Daoy (cell line): Measurements from ENCODE around the gene EPS8. TPM values are rescaled to one million over a fixed set of nuclear protein-coding genes. Genes with fewer than 3 reads are reported as not detected.
"Not testable (repeated sequence)": the region's sequence is repeated elsewhere in the genome, so short reads cannot be mapped to it uniquely, and the experiment has no call there.

Experiments
- DNase-seq: peaks from one replicate; pipeline ENCODE4 v3.0.0-alpha.2; 2015; ENCODE audit warnings: low read depth
- total RNA-seq: library from RNA; depleted of rRNA; stranded (reverse); fragments of >200 nt; shearing (Covaris generic); gene quantifications from 2 replicates; pipeline ENCODE4 v1.2.3, GENCODE V29; 2014

The EPS8 gene
- total RNA-seq, 1 experiment from 2014 or later, result 21.1 TPM

DNA sequence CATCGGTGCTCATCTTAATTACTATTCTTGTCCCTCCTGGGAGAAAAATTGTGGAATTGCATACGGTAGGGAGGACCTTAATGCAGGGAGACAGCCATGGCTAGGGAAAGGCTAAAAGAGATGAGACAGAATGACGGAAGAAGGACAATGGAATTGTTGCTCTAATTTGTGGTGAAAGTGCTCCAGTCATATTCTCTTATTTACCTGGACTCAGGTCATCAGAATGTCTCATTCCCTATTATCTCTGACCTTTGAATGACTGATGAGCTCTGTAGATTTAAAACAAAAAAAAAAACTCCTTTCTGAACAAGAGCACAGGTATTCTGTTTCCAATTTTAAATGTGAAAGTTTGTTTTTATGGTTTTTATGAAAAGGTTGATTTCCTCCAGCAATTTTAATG lies 8.6 kb upstream of the EPS8 start:
- DNase-seq, result no peak

DNA sequence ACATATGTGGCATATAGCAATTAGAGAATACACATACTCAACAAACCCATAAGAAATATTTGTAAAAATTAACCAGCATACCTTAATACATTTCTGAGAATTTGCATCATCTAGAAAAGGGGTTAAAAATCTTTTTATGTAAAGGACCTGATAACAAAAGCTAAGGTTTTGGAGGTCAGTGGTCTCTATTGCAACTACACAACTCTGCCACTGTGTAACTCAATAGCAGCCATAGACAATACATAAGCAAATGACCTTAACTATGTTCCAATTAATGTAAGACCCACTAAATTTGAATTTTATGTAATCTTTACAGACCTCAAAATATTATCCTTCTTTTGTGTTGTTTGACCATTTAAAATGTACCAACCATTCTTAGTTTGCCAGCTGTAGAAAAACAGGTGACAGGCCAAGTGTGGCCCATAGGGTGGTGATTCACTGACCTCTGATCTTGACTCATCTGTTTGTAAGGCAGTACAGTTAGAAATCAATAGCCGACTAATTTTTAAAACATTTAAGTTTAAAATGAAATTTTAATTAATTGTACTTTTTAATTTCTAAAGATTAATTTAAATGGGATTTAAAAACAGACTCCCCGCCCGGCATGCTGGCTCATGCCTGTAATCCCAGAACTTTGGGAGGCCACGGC lies 7.4 kb upstream of the EPS8 start:
- peak; percentile 60 for DNase-seq

DNA sequence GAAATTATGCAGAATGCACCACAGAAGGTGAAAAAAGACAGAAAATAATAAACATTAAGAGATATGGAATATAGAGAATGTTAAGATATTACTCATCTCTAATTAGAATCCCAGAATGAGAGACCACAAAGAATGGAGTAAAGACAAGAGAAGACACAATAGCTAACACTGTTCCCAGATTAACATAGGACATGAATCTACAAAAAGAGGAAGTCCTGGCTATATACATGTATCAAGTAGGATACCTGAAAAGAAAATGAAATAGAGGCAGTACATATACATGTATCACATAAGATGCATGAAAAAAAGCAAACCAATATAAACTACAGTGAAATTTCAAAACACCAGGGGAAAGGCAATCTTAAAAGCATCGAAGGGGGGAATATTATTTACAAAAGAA lies 5.6 kb upstream of the EPS8 start:
- DNase-seq, result no peak

DNA sequence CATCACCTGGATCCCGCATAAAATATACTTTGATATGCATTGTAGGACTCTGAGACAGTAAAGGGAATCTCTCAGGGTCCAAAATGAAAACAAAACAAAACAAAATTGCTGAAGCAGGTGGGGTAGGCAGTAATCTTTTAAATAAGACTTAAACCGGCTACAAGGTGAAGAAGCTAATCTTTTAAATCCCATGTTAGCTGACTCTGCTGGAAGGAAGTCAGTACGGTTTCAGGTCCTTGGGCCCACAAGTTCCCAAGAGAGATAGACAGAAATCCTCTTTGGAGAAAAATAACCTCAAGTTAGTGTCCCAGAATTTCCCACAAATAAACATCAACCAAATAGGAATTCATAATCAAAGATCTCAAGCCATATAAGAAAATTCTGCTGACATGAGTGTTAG lies 5.0 kb upstream of the EPS8 start:
- no peak for DNase-seq

DNA sequence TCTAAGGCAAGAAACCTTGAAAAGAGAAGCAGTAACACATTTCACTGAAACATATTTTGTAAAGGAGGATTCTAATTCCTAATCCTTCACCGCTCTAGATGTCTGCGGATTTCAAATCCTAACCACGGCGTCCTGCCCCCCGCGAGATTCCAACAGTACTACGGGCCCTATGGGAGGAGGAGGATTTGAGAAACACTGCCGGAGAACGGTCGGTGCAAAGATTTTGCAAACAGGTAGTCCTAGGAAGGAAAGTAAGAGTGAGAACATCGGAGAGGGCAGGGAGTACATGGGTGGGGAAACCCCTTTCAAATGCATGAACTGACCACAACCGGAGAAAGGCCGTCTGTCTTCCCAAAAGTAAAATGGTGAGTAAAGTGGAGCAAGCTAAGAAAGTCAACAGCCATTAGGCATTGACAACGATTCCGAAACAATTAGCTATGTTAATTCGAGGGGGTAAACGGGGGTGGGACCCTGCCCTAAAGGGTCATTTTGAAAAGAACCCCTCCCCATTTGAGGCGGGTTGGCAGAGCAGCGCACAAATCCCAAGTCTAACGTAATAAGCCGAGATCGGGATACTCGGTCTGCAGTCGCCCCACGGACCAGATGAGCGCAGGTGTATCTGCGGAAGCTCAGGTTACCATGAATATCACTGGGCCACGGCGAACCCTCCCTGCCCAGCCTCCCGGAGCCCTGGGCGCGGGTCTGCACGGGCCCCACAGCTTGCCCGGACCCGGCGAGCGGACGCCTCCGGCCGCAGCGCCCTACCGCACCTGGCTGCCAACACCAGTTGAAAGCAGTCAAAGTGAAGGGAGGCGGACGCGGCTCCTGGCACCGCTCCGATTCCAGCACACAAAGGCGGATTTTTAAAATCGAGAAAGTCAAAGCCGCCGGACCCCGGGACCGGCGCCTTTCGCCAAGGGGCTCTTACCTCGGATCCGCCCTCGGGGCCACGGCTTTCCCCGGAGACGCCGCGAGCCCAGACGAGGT lies 662 bp downstream of the EPS8 start:
- DNase-seq, result peak; percentile 60

DNA sequence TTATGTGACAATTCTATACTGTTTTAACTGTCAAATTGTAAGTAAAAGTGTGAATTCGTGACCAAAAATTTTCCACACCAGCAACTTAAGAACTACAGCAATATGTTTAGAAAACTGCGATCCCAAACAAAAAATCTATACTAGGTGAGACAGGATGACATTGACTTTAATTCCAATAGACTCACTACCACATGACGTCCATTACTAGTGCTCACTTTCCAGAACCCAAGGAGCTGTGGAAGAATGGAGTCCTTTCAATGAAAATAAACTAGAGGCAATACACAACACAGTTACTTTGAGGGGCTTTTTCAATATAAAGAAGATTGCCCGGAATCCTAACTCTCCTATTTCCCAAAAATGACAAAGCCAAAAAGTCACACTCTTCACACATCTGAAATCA lies 1.4 kb downstream of the EPS8 start:
- DNase-seq, result no peak

DNA sequence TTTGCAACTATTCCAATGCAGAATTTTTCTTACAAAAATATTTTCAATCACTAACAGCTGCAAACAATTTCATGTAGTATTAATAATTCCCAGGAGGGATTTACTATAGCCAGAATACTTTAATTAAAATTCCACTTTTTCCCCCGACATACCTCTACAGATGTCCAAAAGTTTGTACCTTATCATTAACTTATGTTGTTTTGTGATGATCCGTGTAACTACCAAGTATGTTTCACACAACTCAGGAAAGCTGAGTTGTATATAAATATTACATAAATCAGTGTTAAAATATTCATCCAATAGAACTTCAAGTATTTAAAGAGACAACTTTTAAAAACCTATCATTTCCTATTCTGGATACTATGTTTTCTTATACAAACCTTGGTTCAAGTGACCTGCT lies 2.4 kb downstream of the EPS8 start:
- DNase-seq, result no peak

DNA sequence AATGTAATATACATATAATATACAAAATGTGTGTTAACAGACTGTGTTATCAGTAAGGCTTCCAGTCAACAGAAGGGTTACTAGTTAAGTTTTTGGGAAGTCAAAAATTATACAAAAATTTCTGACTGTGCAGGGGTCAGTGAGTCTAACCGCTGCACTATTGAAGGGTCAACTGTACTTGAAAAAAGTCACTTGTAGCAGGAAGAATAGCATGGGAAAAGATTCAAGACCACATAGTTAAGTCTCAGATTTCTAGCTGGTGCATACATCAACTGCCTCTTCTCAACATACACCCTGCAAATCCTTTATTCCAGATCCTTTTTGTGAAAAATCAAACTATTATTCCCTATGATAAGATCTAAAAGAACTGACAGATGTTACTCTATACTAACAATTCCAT lies 5.9 kb downstream of the EPS8 start:
- DNase-seq, result no peak

DNA sequence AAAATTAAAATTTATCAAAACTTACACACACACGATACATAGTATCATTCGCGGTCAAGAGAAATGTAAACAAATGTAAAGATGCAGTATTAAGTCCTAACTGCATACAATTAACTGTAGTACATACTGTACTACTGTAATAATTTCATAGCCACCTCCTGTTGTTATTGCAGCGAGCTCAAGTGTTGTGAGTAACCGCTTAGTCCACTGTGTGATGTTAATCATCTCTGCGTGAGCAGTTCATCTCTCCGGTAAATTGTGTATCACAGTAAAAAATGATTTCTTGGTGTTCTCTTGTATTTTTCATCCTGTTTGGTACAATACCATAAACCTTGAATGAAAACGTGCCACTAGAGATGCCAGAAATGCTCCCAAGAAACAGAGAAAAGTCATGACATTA lies 6.5 kb downstream of the EPS8 start:
- peak; percentile 40 for DNase-seq

DNA sequence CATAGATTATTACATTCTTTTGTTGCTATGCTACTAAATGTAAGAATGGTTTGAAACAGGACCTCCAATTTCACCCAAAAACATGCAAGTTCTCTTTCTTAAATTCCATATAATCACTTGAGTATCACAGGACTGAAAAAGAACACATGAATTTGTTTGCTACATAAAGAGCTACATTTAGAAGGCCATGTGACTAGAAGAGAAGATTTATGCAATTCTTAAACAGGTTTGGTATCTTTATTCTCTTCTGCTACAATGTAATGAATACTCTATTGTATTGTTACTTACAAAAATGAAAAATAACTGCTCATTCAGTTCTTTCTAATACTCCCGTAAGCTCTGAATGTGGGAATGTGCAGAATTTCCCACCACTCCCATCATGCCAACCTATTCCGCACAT lies 9.3 kb downstream of the EPS8 start:
- DNase-seq, result no peak

DNA sequence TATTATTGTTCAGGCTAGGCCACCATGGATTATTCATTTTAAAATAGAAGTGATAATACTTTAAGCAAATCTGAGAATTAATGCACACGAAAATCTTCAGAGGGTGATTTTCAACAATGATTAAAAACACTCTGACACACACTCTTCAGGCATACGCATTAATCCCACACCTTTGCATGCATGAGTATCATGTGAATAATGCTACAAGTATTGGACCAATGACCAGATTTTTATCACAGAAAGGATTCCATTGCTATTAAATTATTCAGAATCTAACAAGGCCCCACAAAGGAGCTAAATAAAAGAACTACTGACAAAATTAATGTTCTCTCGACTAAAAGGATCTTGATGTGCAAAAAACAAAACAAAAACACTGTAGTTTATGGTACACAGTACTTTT lies 11.1 kb downstream of the EPS8 start:
- DNase-seq, result no peak

DNA sequence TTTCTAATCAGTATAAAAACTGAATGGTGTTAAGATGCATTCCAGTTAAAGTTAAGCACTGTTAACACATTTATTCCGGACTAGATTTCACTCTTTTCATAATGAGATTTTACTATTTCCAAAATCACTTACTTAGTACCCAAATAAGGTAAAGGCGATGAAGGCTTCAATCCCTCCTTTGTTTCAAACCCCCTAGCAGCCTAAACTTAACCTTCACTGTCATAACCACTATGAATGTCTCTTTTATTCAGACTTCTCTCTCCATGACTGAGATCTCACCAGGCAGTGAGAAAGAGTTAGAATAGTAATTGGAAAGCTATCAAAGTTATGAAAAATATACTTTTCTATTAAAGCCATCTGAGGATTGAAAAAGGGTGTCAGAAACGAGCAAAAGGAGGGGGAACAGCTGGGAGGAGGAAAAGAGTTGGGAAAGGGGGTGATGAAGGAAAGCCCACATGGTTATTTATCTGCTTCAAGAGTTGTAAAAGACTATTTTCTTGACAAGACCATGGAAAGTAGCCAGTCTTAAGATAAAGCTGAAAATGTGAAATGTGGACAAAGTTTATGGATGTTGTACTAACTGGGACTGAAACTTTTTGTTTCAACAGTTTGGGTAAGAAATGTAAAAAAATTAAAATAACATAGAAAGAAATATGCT lies 11.7 kb downstream of the EPS8 start:
- no peak for DNase-seq

DNA sequence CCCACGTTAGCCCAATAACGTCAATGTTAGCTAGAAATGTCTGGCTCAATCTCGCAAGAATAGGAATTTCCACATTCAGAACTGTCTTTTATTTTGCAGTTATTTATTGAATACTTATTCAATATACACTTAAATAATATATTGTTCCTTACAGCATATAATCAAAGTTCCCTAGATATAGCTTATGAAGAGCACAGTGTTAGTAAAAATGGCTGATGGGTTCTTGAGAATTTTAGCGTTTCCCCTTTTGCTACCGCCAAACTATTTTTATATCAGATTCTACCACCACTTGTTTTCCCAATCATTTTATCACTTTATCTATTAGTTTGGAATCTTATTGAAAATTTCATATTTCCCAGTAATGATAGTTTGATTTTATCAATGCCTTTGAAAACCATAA lies 12.7 kb downstream of the EPS8 start:
- no peak for DNase-seq

DNA sequence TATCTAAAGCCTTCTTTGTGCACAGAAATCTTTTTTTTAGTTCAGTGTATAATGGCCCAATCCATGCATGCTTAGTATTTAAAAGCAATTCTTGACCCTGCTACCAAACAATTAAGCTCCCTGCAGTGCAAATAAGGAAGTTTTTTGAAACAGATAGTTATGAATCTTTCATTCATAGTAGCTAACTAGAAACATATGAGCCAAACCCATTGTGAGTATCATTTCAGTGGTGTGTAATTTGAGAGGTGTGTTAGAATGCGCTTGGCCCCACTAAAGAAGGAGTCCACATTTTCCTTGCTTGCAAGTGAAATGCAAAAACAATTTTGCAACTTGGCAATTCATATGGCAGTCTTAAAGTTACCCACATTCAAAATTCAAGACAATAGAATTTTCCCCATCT lies 14.4 kb downstream of the EPS8 start:
- DNase-seq, result no peak

DNA sequence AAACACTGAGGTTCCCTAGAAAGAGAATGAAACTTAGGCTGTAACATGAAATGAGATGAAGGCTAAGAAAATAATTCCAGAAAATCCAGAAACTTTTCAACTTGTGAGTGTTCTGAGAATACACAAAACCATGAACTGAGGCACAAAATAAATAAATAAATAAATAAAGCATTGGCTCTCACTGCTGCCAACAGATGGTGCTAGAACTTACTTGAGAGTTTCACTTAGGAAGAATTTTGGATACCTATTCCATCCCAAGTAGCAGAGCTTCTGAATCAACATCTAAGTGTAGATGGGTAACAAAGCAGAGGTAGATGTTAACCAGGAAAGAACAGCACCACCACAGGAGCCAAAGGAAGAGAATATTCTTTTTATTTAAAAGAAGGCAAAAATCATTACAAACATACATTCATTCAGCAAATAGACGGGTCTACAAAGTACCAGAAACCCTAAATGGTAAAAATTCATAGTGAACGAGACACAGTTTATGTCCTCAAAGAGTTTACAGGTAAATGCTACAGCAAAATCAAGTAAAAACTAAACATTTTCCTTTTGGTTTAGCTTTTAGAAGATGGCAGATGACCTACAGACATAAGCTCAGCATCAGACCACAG lies 16.7 kb downstream of the EPS8 start:
- DNase-seq, result no peak

DNA sequence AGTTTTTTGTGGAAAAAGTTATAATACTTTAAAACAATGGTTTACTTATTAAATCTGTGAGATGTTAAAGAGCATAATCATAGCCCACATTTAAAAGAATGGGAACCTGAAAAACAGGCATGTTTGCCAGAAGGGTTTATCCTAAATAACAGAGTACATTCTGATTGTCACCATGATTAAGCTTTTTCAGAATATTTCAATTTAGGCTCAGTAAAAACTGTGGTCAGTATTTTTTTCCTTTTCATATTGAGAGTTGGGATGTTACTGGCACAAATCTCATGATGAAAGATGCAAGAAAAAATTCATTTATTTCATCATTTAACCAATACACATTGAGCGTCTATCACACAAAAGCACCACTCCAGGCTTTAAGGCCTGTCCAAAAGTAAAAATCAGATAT lies 18.6 kb downstream of the EPS8 start:
- no peak for DNase-seq

DNA sequence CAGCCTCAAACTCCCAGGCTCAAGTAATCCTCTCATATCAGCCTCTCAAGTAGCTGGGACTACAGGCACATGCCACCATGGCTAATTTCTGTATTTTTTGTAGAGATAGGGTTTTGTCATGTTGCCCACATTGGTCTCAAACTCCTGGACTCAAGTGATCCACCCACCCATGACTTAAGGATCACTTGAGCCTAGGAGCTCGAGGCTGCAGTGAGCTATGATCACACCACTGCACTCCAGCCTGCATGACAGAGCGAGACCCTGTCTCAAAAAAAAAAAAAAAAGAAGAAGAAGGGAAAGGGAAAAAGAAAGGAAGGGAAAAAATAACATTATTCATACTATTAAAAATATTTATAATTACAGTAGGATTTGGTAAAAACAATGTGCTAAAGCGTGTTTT lies 19.2 kb downstream of the EPS8 start:
- no peak for DNase-seq

DNA sequence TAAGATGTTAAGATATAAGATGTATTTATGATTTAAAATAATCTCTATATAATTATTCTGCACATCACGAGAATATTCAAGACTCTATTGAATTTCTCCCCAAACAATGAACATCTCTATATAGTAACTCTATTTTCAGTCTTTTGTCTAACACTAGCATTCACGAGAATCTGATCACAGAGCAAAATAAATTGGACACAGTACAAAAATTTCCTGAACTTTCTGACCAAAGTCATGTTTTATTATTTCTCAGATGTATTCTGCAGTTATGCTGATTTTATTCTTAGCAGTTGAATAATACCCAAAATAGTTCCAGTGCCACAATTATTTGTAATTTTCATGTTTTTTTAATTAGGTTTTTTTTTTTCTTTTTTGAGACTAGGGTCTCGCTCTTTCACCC lies 19.6 kb downstream of the EPS8 start:
- DNase-seq, result no peak

DNA sequence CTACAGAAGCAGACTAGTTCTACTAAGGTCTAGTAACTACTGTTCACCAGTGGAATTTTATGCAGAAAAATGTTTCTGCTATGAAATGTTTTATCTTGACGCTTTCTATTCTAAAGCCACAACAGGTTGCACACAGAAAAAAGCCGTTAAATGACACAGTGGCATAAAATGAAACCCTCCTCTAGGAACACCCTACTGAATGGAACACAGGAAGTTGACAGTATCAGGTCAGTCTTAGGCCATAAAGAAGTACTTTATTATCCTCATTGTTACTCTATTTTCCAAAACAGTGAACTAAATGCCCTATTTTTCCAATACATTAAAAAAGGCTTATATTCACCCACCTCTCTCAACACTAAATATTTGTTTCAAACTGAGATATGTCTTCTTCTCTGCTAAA lies 21.9 kb downstream of the EPS8 start:
- DNase-seq, result no peak

DNA sequence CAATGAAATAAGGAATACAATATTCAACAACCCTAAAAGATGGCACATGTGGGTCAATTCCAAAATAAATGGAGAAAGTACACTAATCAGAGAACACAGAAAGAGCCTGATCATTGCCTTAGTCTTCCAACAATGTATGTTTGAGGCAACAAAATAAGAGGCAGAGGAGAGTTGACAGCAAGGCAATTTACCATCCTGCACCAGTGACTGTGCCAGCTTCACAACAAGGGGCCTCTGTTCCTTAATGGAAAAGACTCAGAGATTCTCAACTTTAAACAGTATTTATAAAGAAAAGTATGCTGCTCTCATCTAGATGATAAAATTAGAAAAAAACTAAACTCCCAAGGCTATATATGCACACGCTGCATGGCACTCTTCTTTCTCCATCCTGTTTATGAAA lies 25.9 kb downstream of the EPS8 start:
- no peak for DNase-seq

DNA sequence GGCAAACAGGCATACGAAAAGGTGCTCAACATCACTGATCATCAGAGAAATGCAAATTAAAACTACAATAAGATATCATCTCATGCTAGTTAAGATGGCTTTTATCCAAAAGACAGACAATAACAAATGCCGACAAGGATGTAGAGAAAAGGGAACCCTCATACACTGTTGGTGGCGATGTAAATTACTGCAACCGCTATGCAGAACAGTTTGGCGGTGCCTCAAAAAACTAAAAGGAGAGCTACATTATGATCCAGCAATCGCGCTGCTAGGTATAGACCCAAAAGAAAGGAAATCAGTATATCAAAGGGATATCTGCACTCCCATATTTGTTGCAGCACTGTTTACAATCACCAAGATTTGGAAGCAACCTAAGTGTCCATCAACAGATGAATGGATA lies 27.0 kb downstream of the EPS8 start:
- not testable (repeated sequence) for DNase-seq

DNA sequence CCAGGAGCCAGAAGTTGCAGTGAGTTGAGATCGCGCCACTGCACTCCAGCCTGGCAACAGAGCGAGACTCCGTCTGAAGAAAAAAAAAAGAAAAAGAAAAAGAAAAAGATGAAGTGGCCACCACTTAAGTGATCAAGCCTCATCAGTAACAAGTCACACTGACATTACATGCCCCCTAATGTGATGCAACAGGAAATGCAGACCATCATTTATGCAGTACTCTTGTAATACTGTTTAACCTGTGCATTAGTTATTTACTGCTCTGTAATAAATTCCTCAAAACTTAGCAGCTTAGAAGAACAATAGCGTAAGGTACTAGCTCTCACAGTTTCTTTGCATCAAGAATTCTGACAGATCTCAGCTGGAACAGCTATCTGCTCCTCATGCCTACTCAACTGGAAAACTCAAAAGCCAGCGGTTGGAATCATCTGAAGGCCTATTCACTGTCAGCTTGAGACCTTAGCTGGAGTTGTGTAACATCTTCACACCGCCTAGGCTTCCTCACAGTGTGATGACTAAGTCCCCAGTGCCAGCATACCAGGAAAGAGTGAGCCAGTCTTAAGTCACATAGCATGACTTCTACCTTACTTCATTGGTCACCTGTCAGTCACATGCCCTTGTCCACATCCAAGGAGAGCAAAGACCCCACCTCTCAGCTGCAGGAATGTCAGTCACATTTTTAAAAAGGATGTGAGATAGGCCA lies 31.5 kb downstream of the EPS8 start:
- DNase-seq, result peak; percentile 62
